HepG2 (cell line): Measurements from ENCODE around the gene KISS1. TPM values are rescaled to one million over a fixed set of nuclear protein-coding genes. Genes with fewer than 3 reads are reported as not detected.
A peak's percentile ranks its signal among the peaks of the same experiment; 100 is the strongest.

Experiments
- ATAC-seq: fragments of 200-7000 bp; cut with Tn5 transposase; 3 replicates; pipeline ENCODE4 v1.9.1; 2020; ENCODE audit warnings: mild to moderate bottlenecking, moderate library complexity
- BruUV-seq: library from RNA; stranded (reverse); fragments of 400-500 nt; replicated peaks from 2 replicates; lab custom pipeline; 2021; lab: Mats Ljungman, UMichigan
- CTCF ChIA-PET: fragments of 300-600 bp; formaldehyde crosslinking; extraction: SDS; loops from one replicate; lab custom pipeline; 2021; ENCODE audit warnings: low total read pairs, inconsistent platforms, low intra/inter-chr PET ratio; lab: Yijun Ruan, JAX
- POLR2A ChIA-PET: fragments of 350-600 bp; sonication (Branson Sonifier 250); formaldehyde crosslinking; loops from one replicate; lab custom pipeline; 2020; ENCODE audit warnings: antibody characterized with exemption, inconsistent platforms; lab: Yijun Ruan, JAX
- DNase-seq: peaks from one replicate; pipeline ENCODE4 v3.0.0-alpha.2; 2015; ENCODE audit warnings: low spot score
- FAIRE-seq: peaks from 3 replicates; lab custom pipeline; 2011; peaks lifted over from hg19 to GRCh38; lab: Jason Lieb, UNC
- H2AFZ ChIP-seq: one replicate; pipeline ENCODE4 v1.6.1; 2011; ENCODE audit warnings: low read length, inconsistent platforms
- H3K27ac ChIP-seq: fragments of 300-600 bp; 3 replicates; pipeline ENCODE4 v1.8.0; 2011; ENCODE audit warnings: mixed run types, mild to moderate bottlenecking, mixed read lengths, low read length, inconsistent platforms; ENCODE audit not compliant: insufficient read depth; ENCODE audit errors: extremely low read length
- H3K27me3 ChIP-seq, 2 experiments: fragments of 200-600 bp in 1 of 2; 2 replicates in 1 of 2; 3 replicates in 1 of 2; pipeline versions ENCODE4 v1.6.0 to v1.8.0; 2011; ENCODE audit warnings: low read length in 2 of 2, mild to moderate bottlenecking in 2 of 2, moderate library complexity in 2 of 2, inconsistent platforms in 1 of 2; ENCODE audit not compliant: insufficient read depth in 2 of 2, control insufficient read depth in 1 of 2
- H3K36me3 ChIP-seq, 2 experiments: fragments of 200-600 bp in 1 of 2; replicated peaks in 1 of 2; 2 replicates in 1 of 2; 3 replicates in 1 of 2; pipeline versions ENCODE4 v1.5.1 to v1.8.0; 2011; ENCODE audit warnings: low read length in 2 of 2, inconsistent platforms in 1 of 2; ENCODE audit not compliant: insufficient read depth in 2 of 2, control insufficient read depth in 1 of 2
- H3K4me1 ChIP-seq: 2 replicates; pipeline ENCODE4 v1.5.1; 2012; ENCODE audit warnings: low read length, inconsistent platforms; ENCODE audit not compliant: insufficient read depth
- H3K4me2 ChIP-seq: 2 replicates; pipeline ENCODE4 v1.6.0; 2011; ENCODE audit warnings: low read depth, low read length, inconsistent platforms
- H3K4me3 ChIP-seq, 3 experiments: fragments of 200-600 bp in 1 of 3; sonication (generic), shearing (Covaris generic) in 1 of 3; replicated peaks in 1 of 3; 2 replicates each; pipeline ENCODE4 v1.5.1; 2011 to 2016; ENCODE audit warnings: low read length in 3 of 3, inconsistent platforms in 2 of 3, low read depth in 2 of 3, mild to moderate bottlenecking in 2 of 3, control low read depth in 1 of 3, mixed read lengths in 1 of 3; ENCODE audit not compliant: insufficient read depth in 1 of 3
- H3K79me2 ChIP-seq: one replicate; pipeline ENCODE4 v1.6.1; 2011; ENCODE audit warnings: low read length, inconsistent platforms; ENCODE audit not compliant: insufficient read depth
- H3K9ac ChIP-seq: 2 replicates; pipeline ENCODE4 v1.6.0; 2011; ENCODE audit warnings: mild to moderate bottlenecking, low read depth, low read length, inconsistent platforms; ENCODE audit not compliant: insufficient read depth
- H3K9me3 ChIP-seq: 2 replicates; pipeline ENCODE4 v1.5.1; 2012; ENCODE audit warnings: mild to moderate bottlenecking, low read length
- H4K20me1 ChIP-seq: 2 replicates; pipeline ENCODE4 v1.6.0; 2011; ENCODE audit warnings: inconsistent platforms, mild to moderate bottlenecking, low read length, moderate library complexity; ENCODE audit not compliant: insufficient read depth
- ATF6 ChIP-seq: sonication (generic); formaldehyde crosslinking; conservative IDR thresholded peaks from 2 replicates; pipeline ENCODE4 v1.4.0; 2020; ENCODE audit warnings: missing genetic modification reagents
- FOXO1 ChIP-seq: sonication (generic); formaldehyde crosslinking; IDR thresholded peaks from 2 replicates; pipeline ENCODE4 v1.4.0; 2020; ENCODE audit warnings: missing genetic modification reagents
- HNRNPUL1 ChIP-seq: fragments of 200-400 bp; formaldehyde crosslinking; IDR thresholded peaks from 2 replicates; pipeline ENCODE4 v1.6.1; 2017; ENCODE audit warnings: low read depth, mild to moderate bottlenecking, low read length, moderate library complexity
- KAT7 ChIP-seq: IDR thresholded peaks from 2 replicates; pipeline ENCODE4 v1.6.1; 2018; ENCODE audit warnings: borderline replicate concordance, missing compliant biosample characterization
- LCORL ChIP-seq, 2 experiments: fragments of 450-650 bp in 1 of 2; sonication (generic) in 1 of 2; formaldehyde crosslinking in 1 of 2; IDR thresholded peaks; 2 replicates each; pipeline versions ENCODE4 v1.5.0 to v1.6.1; 2017 to 2020; ENCODE audit warnings: antibody characterized with exemption in 1 of 2, missing genetic modification reagents in 1 of 2
- MEIS2 ChIP-seq: sonication (generic); formaldehyde crosslinking; IDR thresholded peaks from 2 replicates; pipeline ENCODE4 v1.9.0; 2021; ENCODE audit warnings: mild to moderate bottlenecking, missing genetic modification reagents
- PREB ChIP-seq: sonication (generic); formaldehyde crosslinking; IDR thresholded peaks from 2 replicates; pipeline ENCODE4 v1.4.0; 2020; ENCODE audit warnings: missing genetic modification reagents
- SALL2 ChIP-seq: sonication (generic); formaldehyde crosslinking; IDR thresholded peaks from 2 replicates; pipeline ENCODE4 v1.8.1; 2023; ENCODE audit warnings: mild to moderate bottlenecking, missing genetic modification reagents, inconsistent platforms
- SMAD9 ChIP-seq: sonication (generic); formaldehyde crosslinking; IDR thresholded peaks from 2 replicates; pipeline ENCODE4 v1.5.1; 2020; ENCODE audit warnings: mild to moderate bottlenecking, missing genetic modification reagents
- TBP ChIP-seq: sonication (generic); formaldehyde crosslinking; IDR thresholded peaks from 2 replicates; pipeline ENCODE4 v1.5.0; 2020; ENCODE audit warnings: missing genetic modification reagents
- TCF7L2 ChIP-seq: IDR thresholded peaks from 2 replicates; pipeline ENCODE4 v1.6.1; 2011; ENCODE audit warnings: mild to moderate bottlenecking, low read depth, low read length, moderate library complexity
- THAP8 ChIP-seq: sonication (generic); formaldehyde crosslinking; IDR thresholded peaks from 2 replicates; pipeline ENCODE4 v1.5.1; 2020; ENCODE audit warnings: missing genetic modification reagents, mild to moderate bottlenecking, borderline replicate concordance
- ZNF629 ChIP-seq: sonication (generic); formaldehyde crosslinking; conservative IDR thresholded peaks from 2 replicates; pipeline ENCODE4 v1.5.0; 2020; ENCODE audit warnings: missing genetic modification reagents
- WGBS: methylation state at CpG from one replicate; pipeline ENCODE4 v1.1.6; 2017; ENCODE audit warnings: low lambda C conversion rate; 5-methylcytosine and 5-hydroxymethylcytosine counted together
- in situ Hi-C: cut with HindIII; loops from 2 replicates; pipeline ENCODE4 v1.10.0; 2017; ENCODE audit warnings: low pct_unique_long_range_greater_than_20kb; ENCODE audit not compliant: extremely low pct_ligation_motif_present
- intact Hi-C: fragments of 100-400 bp; cut with micrococcal nuclease; formaldehyde crosslinking; loops from one replicate; pipeline ENCODE4 v1.10.0; 2022; ENCODE audit not compliant: unreplicated experiment
- polyA plus RNA-seq, 8 experiments: library from polyadenylated mRNA; depleted of rRNA in 3 of 8; stranded (reverse) in 7 of 8; unstranded in 1 of 8; fragments of >200 nt; fragmentation: Illumina TruSeq in 4 of 8; extraction: Trizol in 4 of 8; gene quantifications; 2 replicates each; pipeline versions ENCODE4 v1.2.1 to v1.2.3, GENCODE V29; 2011 to 2016; ENCODE audit warnings: low read depth in 4 of 8, missing spikeins in 1 of 8, mixed read lengths in 1 of 8; ENCODE audit not compliant: insufficient read depth in 1 of 8
- total RNA-seq, 5 experiments: library from RNA; depleted of rRNA; stranded (reverse); fragments of >200 nt; fragmentation: Illumina TruSeq; extraction: Trizol; gene quantifications; 2 replicates each; pipeline ENCODE4 v1.2.3, GENCODE V29; 2016; ENCODE audit warnings: low read depth in 1 of 5

Gene KISS1
- total and polyA plus RNA-seq, 2 of the 13 experiments (the other 11 are each of a cell fraction or from before 2014, with no cell fraction given), result 0.24 to 0.80 TPM

GRCh38 chr1:204161609-204162493 is 34.4 kb downstream of the KISS1 start:
- no peak overlapping the region for H2AFZ ChIP-seq
- CTCF ChIA-PET, result interaction anchor here (0.8 to 2.2 kb wide), 8 partner anchors 44 to 301 kb away, joined by 3 to 48 read pairs (median 5); partner anchors contain the start of gene SNRPE
- BruUV-seq, result no TSS peak
- DNase-seq, result no peak
- peak; percentile 63 for TF ChIP-seq ZNF629
- TF ChIP-seq SMAD9 (CRISPR knock-in tag), result no peak
- no peak for ATAC-seq
- no peak for FAIRE-seq
- peaks cover 36% of the 10 kb centered on the region for H3K4me1 ChIP-seq
- no peak overlapping the region for H3K27ac ChIP-seq
- H3K9ac ChIP-seq, result no peak overlapping the region
- in situ Hi-C loops (loop anchor here (5.0 kb wide), 1 partner anchor 200 kb away; no protein-coding TSS in a partner anchor), intact Hi-C loops (loop anchor here (1.0 kb wide), 1 partner anchor 45 kb away; no protein-coding TSS in a partner anchor)
- no peak overlapping the region for H3K4me2 ChIP-seq
- H4K20me1 ChIP-seq, result no peaks in the 10 kb centered on the region
- no peaks in the 10 kb centered on the region for H3K36me3 ChIP-seq
- no peak overlapping the region for H3K4me3 ChIP-seq
- no peaks in the 10 kb centered on the region for H3K79me2 ChIP-seq
- WGBS, result 38% methylated on average over 9 of the region's 14 CpGs
- POLR2A ChIA-PET, result interaction anchor here (1.6 kb wide), 1 partner anchor 45 kb away, joined by 4 read pairs; no protein-coding TSS in a partner anchor
- peaks cover 5 to 36% of the 10 kb centered on the region in 2 experiments; a peak in 3 of 5 replicates for H3K27me3 ChIP-seq
- no peaks in the 10 kb centered on the region for H3K9me3 ChIP-seq

GRCh38 chr1:204157962-204158361 is 38.3 kb downstream of the KISS1 start:
- H3K27ac ChIP-seq, result no peak overlapping the region
- DNase-seq, result no peak
- intact Hi-C loops (loop anchor here (10.0 kb wide), 1 partner anchor 217 kb away; no protein-coding TSS in a partner anchor), in situ Hi-C loops (loop anchor here (5.0 kb wide), 1 partner anchor 54 kb away; the partner anchor contains the start of gene GOLT1A)
- no TSS peak for BruUV-seq
- POLR2A ChIA-PET, result interaction anchor here (0.7 to 1.1 kb wide), 2 partner anchors 13 to 29 kb away, joined by 3 read pairs; no protein-coding TSS in a partner anchor
- FAIRE-seq, result no peak
- TF ChIP-seq TBP (CRISPR knock-in tag) (no peak), FOXO1 (CRISPR knock-in tag) (no peak), HNRNPUL1 (no peak), TCF7L2 (no peak), PREB (CRISPR knock-in tag) (no peak), LCORL (IDR thresholded peaks at IDR 0.05) (no peak), LCORL (CRISPR knock-in tag; IDR thresholded peaks at IDR 0.05) (no peak), ATF6 (CRISPR knock-in tag) (no peak), SALL2 (CRISPR knock-in tag) (no peak), THAP8 (no peak), KAT7 (no peak), MEIS2 (CRISPR knock-in tag) (no peak)
- H3K36me3 ChIP-seq, result no peaks in the 10 kb centered on the region
- CTCF ChIA-PET, result no interaction called here
- H3K9ac ChIP-seq, result no peak overlapping the region
- no peak for ATAC-seq
- no peaks in the 10 kb centered on the region for H3K79me2 ChIP-seq
- H3K4me1 ChIP-seq, result peaks cover 38% of the 10 kb centered on the region
- no peaks in the 10 kb centered on the region for H3K9me3 ChIP-seq
- 38% methylated on average over 6 of the region's 6 CpGs for WGBS
- no peak overlapping the region for H3K4me2 ChIP-seq
- H3K27me3 ChIP-seq, result peaks cover 7 to 29% of the 10 kb centered on the region in 2 experiments; a peak in 3 of 5 replicates
- H3K4me3 ChIP-seq, result no peak overlapping the region
- H4K20me1 ChIP-seq, result no peaks in the 10 kb centered on the region
- no peak overlapping the region for H2AFZ ChIP-seq
